Measurements from ENCODE around the gene SGPL1. TPM values are rescaled to one million over a fixed set of nuclear protein-coding genes. Genes with fewer than 3 reads are reported as not detected.

The SGPL1 gene
- total and polyA plus RNA-seq, 8 donors = 47.5 to 60.6 (median 53.7) TPM

GRCh38 chr10:70805619-70806215 is 10.0 kb upstream of the SGPL1 start:
- Histone ChIP-seq H3K9me3 (no peaks in the 10 kb centered on the region), H3K36me3 (no peaks in the 10 kb centered on the region), H3K4me1 (no peaks in the 10 kb centered on the region), H3K27ac (no peak overlapping the region), H3K4me3 (no peak overlapping the region), H3K27me3 (no peaks in the 10 kb centered on the region)
- DNase-seq (no peak), ATAC-seq (no peak)
- intact Hi-C loops (cut with DNase I) = no loop called here
- no peak for TF ChIP-seq CTCF (IDR thresholded peaks at IDR 0.05)

GRCh38 chr10:70806841-70807240 is 8.9 kb upstream of the SGPL1 start:
- Histone ChIP-seq H3K9me3 (no peaks in the 10 kb centered on the region), H3K4me3 (no peak overlapping the region), H3K27me3 (no peaks in the 10 kb centered on the region), H3K27ac (no peak overlapping the region), H3K4me1 (no peaks in the 10 kb centered on the region), H3K36me3 (no peaks in the 10 kb centered on the region)
- no peak for TF ChIP-seq CTCF (IDR thresholded peaks at IDR 0.05)
- no peak for ATAC-seq
- intact Hi-C loops (cut with DNase I) = no loop called here
- no peak for DNase-seq

- TF ChIP-seq CTCF (IDR thresholded peaks at IDR 0.05) = no peak
- no peak overlapping the region for H3K27ac ChIP-seq
- H3K36me3 ChIP-seq = no peaks in the 10 kb centered on the region
- H3K4me1 ChIP-seq = no peaks in the 10 kb centered on the region
- no peaks in the 10 kb centered on the region for H3K27me3 ChIP-seq
- DNase-seq (no peak), ATAC-seq (no peak)
- no peaks in the 10 kb centered on the region for H3K9me3 ChIP-seq
- intact Hi-C loops (cut with DNase I) = no loop called here
- H3K4me3 ChIP-seq = no peak overlapping the region
These were observed 8.2 kb upstream of the SGPL1 start for GRCh38 chr10:70807556-70807955.

- no peak for TF ChIP-seq CTCF (IDR thresholded peaks at IDR 0.05)
- no peaks in the 10 kb centered on the region for H3K36me3 ChIP-seq
- DNase-seq (no peak), ATAC-seq (no peak)
- no peaks in the 10 kb centered on the region for H3K4me1 ChIP-seq
- no peaks in the 10 kb centered on the region for H3K27me3 ChIP-seq
- intact Hi-C loops (cut with DNase I) = no loop called here
- H3K4me3 ChIP-seq = no peak overlapping the region
- no peaks in the 10 kb centered on the region for H3K9me3 ChIP-seq
- no peak overlapping the region for H3K27ac ChIP-seq
These were observed 6.6 kb upstream of the SGPL1 start for GRCh38 chr10:70809011-70809611.

- no peak for TF ChIP-seq CTCF (IDR thresholded peaks at IDR 0.05)
- H3K27me3 ChIP-seq = no peaks in the 10 kb centered on the region
- no peak overlapping the region for H3K27ac ChIP-seq
- H3K4me3 ChIP-seq = no peak overlapping the region
- intact Hi-C loops (cut with DNase I) = loop anchor here in 1 of 2 donors (5.0 kb wide), 1 partner anchor 68 kb away; no protein-coding TSS in a partner anchor
- DNase-seq (no peak), ATAC-seq (no peak)
- no peaks in the 10 kb centered on the region for H3K9me3 ChIP-seq
- no peaks in the 10 kb centered on the region for H3K36me3 ChIP-seq
- H3K4me1 ChIP-seq = no peaks in the 10 kb centered on the region
These were observed 6.0 kb upstream of the SGPL1 start for GRCh38 chr10:70809726-70810125.
